Panc1 (cell line): ENCODE results near the gene GGT5. TPM values are rescaled to one million over a fixed set of nuclear protein-coding genes. Genes with fewer than 3 reads are reported as not detected.

ENCODE experiments used
- ATAC-seq: fragments of 200-7000 bp; cut with Tn5 transposase; 2 replicates; pipeline ENCODE4 v1.9.1; 2020; ENCODE audit warnings: mild to moderate bottlenecking, moderate library complexity
- BruUV-seq: library from RNA; stranded (reverse); fragments of 400-500 nt; replicated peaks from 2 replicates; lab custom pipeline; 2021; lab: Mats Ljungman, UMichigan
- CTCF ChIA-PET: fragments of 300-600 bp; sonication (Branson Sonifier 250); formaldehyde crosslinking; loops from one replicate; lab custom pipeline; 2022; ENCODE audit warnings: antibody characterized with exemption; lab: Charles Lee
- POLR2A ChIA-PET: fragments of 300-600 bp; sonication (Branson Sonifier 250); formaldehyde crosslinking; loops from one replicate; lab custom pipeline; 2022; ENCODE audit warnings: antibody characterized with exemption; lab: Charles Lee
- DNase-seq: peaks from one replicate; pipeline ENCODE4 v3.0.0-alpha.2; 2010; ENCODE audit warnings: low read depth, low spot score
- H3K27ac ChIP-seq: 2 replicates; pipeline ENCODE4 v1.5.1; 2011; ENCODE audit warnings: mild to moderate bottlenecking, low read length, inconsistent platforms
- H3K27me3 ChIP-seq: fragments of 200-500 bp; sonication (Bioruptor generic); 2 replicates; pipeline ENCODE4 v1.6.0; 2014; ENCODE audit warnings: low read length, inconsistent platforms; ENCODE audit not compliant: control insufficient read depth, insufficient read depth
- H3K36me3 ChIP-seq: fragments of 200-500 bp; sonication (Bioruptor generic); 2 replicates; pipeline ENCODE4 v1.5.1; 2014; ENCODE audit warnings: inconsistent platforms, mild to moderate bottlenecking, low read length, moderate library complexity; ENCODE audit not compliant: control insufficient read depth, insufficient read depth
- H3K4me1 ChIP-seq: 2 replicates; pipeline ENCODE4 v1.5.1; 2011; ENCODE audit warnings: inconsistent platforms, mild to moderate bottlenecking, low read length, moderate library complexity; ENCODE audit not compliant: control insufficient read depth, insufficient read depth
- H3K4me3 ChIP-seq, 2 experiments: 2 replicates each; pipeline ENCODE4 v1.5.1; 2011 to 2012; ENCODE audit warnings: low read depth in 2 of 2, low read length in 2 of 2, mild to moderate bottlenecking in 2 of 2, inconsistent platforms in 1 of 2, moderate library complexity in 1 of 2
- H3K9me3 ChIP-seq: fragments of 200-500 bp; sonication (Bioruptor generic); 2 replicates; pipeline ENCODE4 v1.5.1; 2014; ENCODE audit warnings: low read depth, mild to moderate bottlenecking, inconsistent platforms, low read length, moderate library complexity; ENCODE audit not compliant: control insufficient read depth, insufficient read depth
- POLR2AphosphoS5 ChIP-seq: IDR thresholded peaks from 2 replicates; pipeline ENCODE4 v1.6.1; 2012; ENCODE audit warnings: mild to moderate bottlenecking, low read depth, low read length, moderate library complexity
- SIN3A ChIP-seq: IDR thresholded peaks from 2 replicates; pipeline ENCODE4 v1.6.1; 2012; ENCODE audit warnings: low read depth, mild to moderate bottlenecking, low read length, moderate library complexity, borderline replicate concordance; ENCODE audit not compliant: insufficient read depth
- TCF7L2 ChIP-seq: IDR thresholded peaks from 2 replicates; pipeline ENCODE4 v1.6.1; 2011; ENCODE audit warnings: mild to moderate bottlenecking, low read depth, low read length, inconsistent platforms
- in situ Hi-C: cut with HindIII; loops from 2 replicates; pipeline ENCODE4 v1.10.0; 2016; ENCODE audit warnings: low sequenced_read_pairs, low pct_unique_long_range_greater_than_20kb
- intact Hi-C: fragments of 100-400 bp; cut with micrococcal nuclease; formaldehyde crosslinking; loops from one replicate; pipeline ENCODE4 v1.10.0; 2022; ENCODE audit not compliant: unreplicated experiment
- total RNA-seq: library from RNA; stranded (reverse); gene quantifications from one replicate; pipeline ENCODE4 v1.2.1, GENCODE V29; 2021; ENCODE audit not compliant: unreplicated experiment
- TF ChIP-seq, protein P1 (sequence below), 2 experiments: IDR thresholded peaks; 2 replicates each; pipeline ENCODE4 v1.6.1; 2011 to 2012; ENCODE audit warnings: low read depth in 2 of 2, control low read depth in 1 of 2, low read length in 1 of 2, mild to moderate bottlenecking in 1 of 2, moderate library complexity in 1 of 2; ENCODE audit not compliant: insufficient read depth in 1 of 2
- TF ChIP-seq, protein P2 (sequence below): fragments of 450-650 bp; IDR thresholded peaks from 2 replicates; pipeline ENCODE4 v1.5.1; 2017; ENCODE audit warnings: mild to moderate bottlenecking

The GGT5 gene
- total RNA-seq, 1 experiment from 2014 or later, result 3.6 TPM

DNA sequence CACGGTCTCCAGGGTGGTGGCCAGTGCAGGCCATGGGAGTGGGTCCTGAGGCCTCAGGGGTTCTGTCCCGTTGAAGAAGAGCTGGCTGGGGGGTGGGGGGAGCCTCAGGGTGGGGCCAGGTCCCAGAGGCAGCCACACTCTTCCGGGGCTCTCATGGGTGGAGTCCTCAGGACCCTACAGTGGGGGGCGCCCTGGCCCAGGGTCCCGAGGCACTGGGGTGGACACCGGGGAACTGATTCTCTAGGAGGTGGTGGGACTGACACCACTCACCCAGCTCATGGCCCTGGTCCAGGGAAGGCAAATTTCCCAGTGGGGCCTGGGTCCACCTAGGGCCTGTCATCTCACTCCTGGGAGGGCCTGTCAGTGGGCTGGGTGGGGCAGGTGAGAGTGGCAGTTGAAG lies 12.8 kb downstream of the GGT5 start:
- no peak for TF ChIP-seq TCF7L2
- TF ChIP-seq POLR2AphosphoS5, result no peak
- TF ChIP-seq, protein P1, sequence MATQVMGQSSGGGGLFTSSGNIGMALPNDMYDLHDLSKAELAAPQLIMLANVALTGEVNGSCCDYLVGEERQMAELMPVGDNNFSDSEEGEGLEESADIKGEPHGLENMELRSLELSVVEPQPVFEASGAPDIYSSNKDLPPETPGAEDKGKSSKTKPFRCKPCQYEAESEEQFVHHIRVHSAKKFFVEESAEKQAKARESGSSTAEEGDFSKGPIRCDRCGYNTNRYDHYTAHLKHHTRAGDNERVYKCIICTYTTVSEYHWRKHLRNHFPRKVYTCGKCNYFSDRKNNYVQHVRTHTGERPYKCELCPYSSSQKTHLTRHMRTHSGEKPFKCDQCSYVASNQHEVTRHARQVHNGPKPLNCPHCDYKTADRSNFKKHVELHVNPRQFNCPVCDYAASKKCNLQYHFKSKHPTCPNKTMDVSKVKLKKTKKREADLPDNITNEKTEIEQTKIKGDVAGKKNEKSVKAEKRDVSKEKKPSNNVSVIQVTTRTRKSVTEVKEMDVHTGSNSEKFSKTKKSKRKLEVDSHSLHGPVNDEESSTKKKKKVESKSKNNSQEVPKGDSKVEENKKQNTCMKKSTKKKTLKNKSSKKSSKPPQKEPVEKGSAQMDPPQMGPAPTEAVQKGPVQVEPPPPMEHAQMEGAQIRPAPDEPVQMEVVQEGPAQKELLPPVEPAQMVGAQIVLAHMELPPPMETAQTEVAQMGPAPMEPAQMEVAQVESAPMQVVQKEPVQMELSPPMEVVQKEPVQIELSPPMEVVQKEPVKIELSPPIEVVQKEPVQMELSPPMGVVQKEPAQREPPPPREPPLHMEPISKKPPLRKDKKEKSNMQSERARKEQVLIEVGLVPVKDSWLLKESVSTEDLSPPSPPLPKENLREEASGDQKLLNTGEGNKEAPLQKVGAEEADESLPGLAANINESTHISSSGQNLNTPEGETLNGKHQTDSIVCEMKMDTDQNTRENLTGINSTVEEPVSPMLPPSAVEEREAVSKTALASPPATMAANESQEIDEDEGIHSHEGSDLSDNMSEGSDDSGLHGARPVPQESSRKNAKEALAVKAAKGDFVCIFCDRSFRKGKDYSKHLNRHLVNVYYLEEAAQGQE (IDR thresholded peaks at IDR 0.05; ENCODE audit: insufficient read depth in 1 of 2, low read depth in 2 of 2, low read length in 1 of 2), result no peak
- no peak for TF ChIP-seq SIN3A
- TF ChIP-seq, protein P2, sequence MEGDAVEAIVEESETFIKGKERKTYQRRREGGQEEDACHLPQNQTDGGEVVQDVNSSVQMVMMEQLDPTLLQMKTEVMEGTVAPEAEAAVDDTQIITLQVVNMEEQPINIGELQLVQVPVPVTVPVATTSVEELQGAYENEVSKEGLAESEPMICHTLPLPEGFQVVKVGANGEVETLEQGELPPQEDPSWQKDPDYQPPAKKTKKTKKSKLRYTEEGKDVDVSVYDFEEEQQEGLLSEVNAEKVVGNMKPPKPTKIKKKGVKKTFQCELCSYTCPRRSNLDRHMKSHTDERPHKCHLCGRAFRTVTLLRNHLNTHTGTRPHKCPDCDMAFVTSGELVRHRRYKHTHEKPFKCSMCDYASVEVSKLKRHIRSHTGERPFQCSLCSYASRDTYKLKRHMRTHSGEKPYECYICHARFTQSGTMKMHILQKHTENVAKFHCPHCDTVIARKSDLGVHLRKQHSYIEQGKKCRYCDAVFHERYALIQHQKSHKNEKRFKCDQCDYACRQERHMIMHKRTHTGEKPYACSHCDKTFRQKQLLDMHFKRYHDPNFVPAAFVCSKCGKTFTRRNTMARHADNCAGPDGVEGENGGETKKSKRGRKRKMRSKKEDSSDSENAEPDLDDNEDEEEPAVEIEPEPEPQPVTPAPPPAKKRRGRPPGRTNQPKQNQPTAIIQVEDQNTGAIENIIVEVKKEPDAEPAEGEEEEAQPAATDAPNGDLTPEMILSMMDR, result no peak
- DNase-seq, result no peak
- H3K4me1 ChIP-seq, result no peaks in the 10 kb centered on the region
- in situ Hi-C loops (no loop called here), intact Hi-C loops (no loop called here)
- H3K4me3 ChIP-seq, result no peak overlapping the region
- H3K36me3 ChIP-seq, result no peaks in the 10 kb centered on the region
- no peak overlapping the region for H3K27ac ChIP-seq
- CTCF ChIA-PET, result interaction anchor here (0.6 kb wide), 1 partner anchor 11 kb away, joined by 3 read pairs; no protein-coding TSS in a partner anchor
- H3K9me3 ChIP-seq, result no peaks in the 10 kb centered on the region
- POLR2A ChIA-PET, result no interaction called here
- no peak for ATAC-seq
- H3K27me3 ChIP-seq, result no peaks in the 10 kb centered on the region
- BruUV-seq, result no TSS peak

DNA sequence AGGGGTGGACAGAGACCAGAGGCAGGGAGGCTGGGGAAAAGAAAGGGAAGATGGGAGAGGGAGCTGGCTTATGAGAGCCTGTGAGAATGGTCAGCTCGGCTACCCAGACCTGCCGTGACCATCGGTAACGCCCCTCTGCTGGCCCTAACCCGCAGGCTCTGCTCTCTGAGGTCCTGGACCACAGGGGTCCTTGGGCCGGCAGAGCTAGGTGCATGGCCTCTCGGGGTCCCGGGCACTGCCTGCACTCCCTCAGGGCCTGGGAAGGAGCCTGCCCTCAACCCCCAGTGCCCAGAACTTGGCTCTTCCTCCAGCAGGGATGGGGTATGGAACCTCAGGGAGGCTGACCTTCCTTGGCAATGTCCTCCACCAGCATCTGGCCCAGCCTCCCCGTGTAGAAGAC lies 13.2 kb downstream of the GGT5 start:
- DNase-seq, result no peak
- intact Hi-C loops (no loop called here), in situ Hi-C loops (no loop called here)
- Histone ChIP-seq H3K27me3 (no peaks in the 10 kb centered on the region), H3K4me3 (no peak overlapping the region), H3K36me3 (no peaks in the 10 kb centered on the region), H3K4me1 (no peaks in the 10 kb centered on the region), H3K27ac (no peak overlapping the region), H3K9me3 (no peaks in the 10 kb centered on the region)
- BruUV-seq, result no TSS peak
- CTCF ChIA-PET, result interaction anchor here (0.6 kb wide), 1 partner anchor 11 kb away, joined by 3 read pairs; no protein-coding TSS in a partner anchor
- no peak for ATAC-seq
- POLR2A ChIA-PET, result no interaction called here
- TF ChIP-seq TCF7L2 (no peak), SIN3A (no peak), POLR2AphosphoS5 (no peak)
- TF ChIP-seq, protein P2, result no peak
- TF ChIP-seq, protein P1 (IDR thresholded peaks at IDR 0.05; ENCODE audit: insufficient read depth in 1 of 2, low read depth in 2 of 2, low read length in 1 of 2), result no peak
